Loucy (cell line): Measurements from ENCODE around the gene RPS15A.
"Not testable (repeated sequence)": the region's sequence is repeated elsewhere in the genome, so short reads cannot be mapped to it uniquely, and the experiment has no call there.

ENCODE experiments used
- EZH2phosphoT487 ChIP-seq: fragments of 200-600 bp; IDR thresholded peaks from 2 replicates; pipeline ENCODE4 v1.6.1; 2018; ENCODE audit warnings: antibody characterized with exemption, mild to moderate bottlenecking, moderate library complexity, borderline replicate concordance
- TF ChIP-seq, protein P1 (sequence below): fragments of 200-600 bp; sonication (generic); conservative IDR thresholded peaks from 2 replicates; pipeline ENCODE4 v1.5.1; 2014; ENCODE audit warnings: mild to moderate bottlenecking, antibody characterized with exemption, low read length

DNA sequence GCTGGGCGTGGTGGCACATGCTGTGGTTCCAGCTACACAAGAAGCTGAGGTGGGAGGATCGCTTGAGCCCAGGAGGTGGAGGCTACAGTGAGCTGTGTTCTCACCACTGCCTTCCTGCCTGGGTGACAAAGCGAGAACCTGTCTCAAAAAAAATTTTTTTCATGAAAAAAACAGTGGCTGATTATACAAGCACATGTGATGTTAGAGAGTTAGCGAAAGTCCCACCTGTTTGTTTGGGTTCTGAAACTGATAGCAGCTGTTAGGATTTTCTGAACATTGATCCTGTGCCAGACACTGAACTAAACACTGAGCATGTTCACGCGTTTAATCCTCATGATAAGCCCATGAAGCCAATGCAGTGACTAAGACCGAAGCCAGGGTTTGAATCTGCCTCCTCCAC lies 22.9 kb downstream of the RPS15A start:
- TF ChIP-seq, protein P1, sequence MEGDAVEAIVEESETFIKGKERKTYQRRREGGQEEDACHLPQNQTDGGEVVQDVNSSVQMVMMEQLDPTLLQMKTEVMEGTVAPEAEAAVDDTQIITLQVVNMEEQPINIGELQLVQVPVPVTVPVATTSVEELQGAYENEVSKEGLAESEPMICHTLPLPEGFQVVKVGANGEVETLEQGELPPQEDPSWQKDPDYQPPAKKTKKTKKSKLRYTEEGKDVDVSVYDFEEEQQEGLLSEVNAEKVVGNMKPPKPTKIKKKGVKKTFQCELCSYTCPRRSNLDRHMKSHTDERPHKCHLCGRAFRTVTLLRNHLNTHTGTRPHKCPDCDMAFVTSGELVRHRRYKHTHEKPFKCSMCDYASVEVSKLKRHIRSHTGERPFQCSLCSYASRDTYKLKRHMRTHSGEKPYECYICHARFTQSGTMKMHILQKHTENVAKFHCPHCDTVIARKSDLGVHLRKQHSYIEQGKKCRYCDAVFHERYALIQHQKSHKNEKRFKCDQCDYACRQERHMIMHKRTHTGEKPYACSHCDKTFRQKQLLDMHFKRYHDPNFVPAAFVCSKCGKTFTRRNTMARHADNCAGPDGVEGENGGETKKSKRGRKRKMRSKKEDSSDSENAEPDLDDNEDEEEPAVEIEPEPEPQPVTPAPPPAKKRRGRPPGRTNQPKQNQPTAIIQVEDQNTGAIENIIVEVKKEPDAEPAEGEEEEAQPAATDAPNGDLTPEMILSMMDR, result not testable (repeated sequence)
- TF ChIP-seq EZH2phosphoT487, result not testable (repeated sequence)
